Neural cell (in vitro differentiated cells): Measurements from ENCODE around the gene AGRP. TPM values are rescaled to one million over a fixed set of nuclear protein-coding genes. Genes with fewer than 3 reads are reported as not detected.
A peak's percentile ranks its signal among the peaks of the same experiment; 100 is the strongest.
"Not testable (repeated sequence)": the region's sequence is repeated elsewhere in the genome, so short reads cannot be mapped to it uniquely, and the experiment has no call there.

Source experiments
- H2AFZ ChIP-seq: fragments of 200-600, 300-800 bp; sonication (generic), shearing (Covaris generic); 2 replicates; pipeline ENCODE4 v1.6.0; 2014; ENCODE audit warnings: low read depth, mild to moderate bottlenecking, antibody characterized with exemption, low read length, moderate library complexity
- H3F3A ChIP-seq: fragments of 200-600 bp; shearing (Covaris generic); 2 replicates; pipeline ENCODE4 v1.6.1; 2016; ENCODE audit warnings: mild to moderate bottlenecking, moderate library complexity, mixed read lengths, antibody characterized with exemption, low read length; ENCODE audit not compliant: insufficient read depth, poor library complexity, severe bottlenecking
- H3K27ac ChIP-seq: fragments of 200-600, 300-800 bp; sonication (generic), shearing (Covaris generic); 2 replicates; pipeline ENCODE4 v1.5.1; 2014; ENCODE audit warnings: mild to moderate bottlenecking, low read length, moderate library complexity
- H3K27me3 ChIP-seq: fragments of 300-800, 200-600 bp; sonication (generic), shearing (Covaris generic); 2 replicates; pipeline ENCODE4 v1.6.0; 2014; ENCODE audit warnings: mild to moderate bottlenecking, low read depth, low read length, moderate library complexity; ENCODE audit not compliant: insufficient read depth
- H3K36me3 ChIP-seq: fragments of 300-800, 200-600 bp; sonication (generic), shearing (Covaris generic); 2 replicates; pipeline ENCODE4 v1.5.1; 2014; ENCODE audit warnings: mild to moderate bottlenecking, antibody characterized with exemption, low read length, moderate library complexity; ENCODE audit not compliant: insufficient read depth
- H3K4me2 ChIP-seq: fragments of 300-800, 200-600 bp; sonication (generic), shearing (Covaris generic); 2 replicates; pipeline ENCODE4 v1.6.0; 2014; ENCODE audit warnings: mild to moderate bottlenecking, low read length
- H3K4me3 ChIP-seq: fragments of 300-800, 200-600 bp; sonication (generic), shearing (Covaris generic); 2 replicates; pipeline ENCODE4 v1.5.1; 2014; ENCODE audit warnings: mild to moderate bottlenecking, low read length, moderate library complexity
- H3K79me2 ChIP-seq: fragments of 200-600 bp; shearing (Covaris generic); replicated peaks from 2 replicates; pipeline ENCODE4 v1.6.0; 2014; ENCODE audit warnings: mild to moderate bottlenecking, low read length, moderate library complexity; ENCODE audit not compliant: insufficient read depth
- H3K9ac ChIP-seq: fragments of 300-800, 200-600 bp; sonication (generic), shearing (Covaris generic); 2 replicates; pipeline ENCODE4 v1.6.1; 2016; ENCODE audit warnings: mild to moderate bottlenecking, low read length, mixed read lengths
- H3K9me2 ChIP-seq: fragments of 200-600 bp; shearing (Covaris generic); 2 replicates; pipeline ENCODE4 v1.6.1; 2016; ENCODE audit warnings: mild to moderate bottlenecking, low read length, mixed read lengths; ENCODE audit not compliant: insufficient read depth
- H3K9me3 ChIP-seq: fragments of 200-600, 300-800 bp; sonication (generic), shearing (Covaris generic); 2 replicates; pipeline ENCODE4 v1.6.1; 2016; ENCODE audit warnings: mild to moderate bottlenecking, mixed run types, low read length, moderate library complexity, mixed read lengths
- H4K20me1 ChIP-seq: fragments of 200-600 bp; shearing (Covaris generic); 2 replicates; pipeline ENCODE4 v1.6.1; 2016; ENCODE audit warnings: mild to moderate bottlenecking, mixed run types; ENCODE audit not compliant: insufficient read depth
- CTCF ChIP-seq: fragments of 450-650 bp; IDR thresholded peaks from 2 replicates; pipeline ENCODE4 v1.5.1; 2014; ENCODE audit warnings: antibody characterized with exemption, mild to moderate bottlenecking, moderate library complexity; ENCODE audit not compliant: poor library complexity, severe bottlenecking
- EP300 ChIP-seq: fragments of 450-650 bp; conservative IDR thresholded peaks from 2 replicates; pipeline ENCODE4 v1.6.1; 2014; ENCODE audit warnings: antibody characterized with exemption, mild to moderate bottlenecking, moderate library complexity; ENCODE audit not compliant: poor library complexity, severe bottlenecking
- EZH2 ChIP-seq: fragments of 200-600, 300-800 bp; shearing (Covaris generic), sonication (generic); IDR thresholded peaks from 2 replicates; pipeline ENCODE4 v1.6.1; 2014; ENCODE audit warnings: antibody characterized with exemption, low read length, borderline replicate concordance, mild to moderate bottlenecking; ENCODE audit not compliant: insufficient read depth, poor library complexity, severe bottlenecking
- MXI1 ChIP-seq: fragments of 450-650 bp; conservative IDR thresholded peaks from 2 replicates; pipeline ENCODE4 v1.6.1; 2014; ENCODE audit warnings: antibody characterized with exemption, mild to moderate bottlenecking; ENCODE audit not compliant: poor library complexity, severe bottlenecking
- POLR2AphosphoS5 ChIP-seq: IDR thresholded peaks from 2 replicates; pipeline ENCODE4 v1.6.1; 2012
- RAD21 ChIP-seq: fragments of 450-650 bp; conservative IDR thresholded peaks from 2 replicates; pipeline ENCODE4 v1.6.1; 2014; ENCODE audit warnings: antibody characterized with exemption, mild to moderate bottlenecking, moderate library complexity
- SMC3 ChIP-seq: fragments of 450-650 bp; conservative IDR thresholded peaks from 2 replicates; pipeline ENCODE4 v1.6.1; 2014; ENCODE audit warnings: antibody characterized with exemption, mild to moderate bottlenecking, moderate library complexity; ENCODE audit not compliant: poor library complexity
- TAF1 ChIP-seq: IDR thresholded peaks from 2 replicates; pipeline ENCODE4 v1.6.1; 2012; ENCODE audit warnings: low read depth
- polyA plus RNA-seq: library from polyadenylated mRNA; depleted of rRNA; stranded (reverse); fragments of >200 nt; gene quantifications from 2 replicates; pipeline ENCODE4 v1.2.3, GENCODE V29; 2014
- TF ChIP-seq, protein P1 (sequence below): IDR thresholded peaks from 2 replicates; pipeline ENCODE4 v1.6.1; 2012; ENCODE audit warnings: borderline replicate concordance

The AGRP gene
- polyA plus RNA-seq, 1 donor from 2014 or later: not detected

- no peak overlapping the region for H3K4me2 ChIP-seq
- H3K4me3 ChIP-seq: no peak overlapping the region
- TF ChIP-seq POLR2AphosphoS5 (no peak), MXI1 (no peak), CTCF (no peak), SMC3 (no peak), TAF1 (no peak)
- H3K27ac ChIP-seq: no peak overlapping the region
- no peaks in the 10 kb centered on the region for H3K79me2 ChIP-seq
- no peak overlapping the region for H2AFZ ChIP-seq
- no peaks in the 10 kb centered on the region for H3K9me3 ChIP-seq
- H3K9me2 ChIP-seq: no peaks in the 10 kb centered on the region
- no peak overlapping the region for H3K9ac ChIP-seq
- no peaks in the 10 kb centered on the region for H4K20me1 ChIP-seq
- no peaks in the 10 kb centered on the region for H3F3A ChIP-seq
- H3K27me3 ChIP-seq: no peaks in the 10 kb centered on the region
- H3K36me3 ChIP-seq: no peaks in the 10 kb centered on the region
These were observed 7.2 kb upstream of the AGRP start for GRCh38 chr16:67490335-67491096.

- Histone ChIP-seq H3K27me3 (no peaks in the 10 kb centered on the region), H3K27ac (no peak overlapping the region), H3K36me3 (no peaks in the 10 kb centered on the region), H3K4me2 (no peak overlapping the region), H2AFZ (no peak overlapping the region), H3K4me3 (no peak overlapping the region), H3K9me2 (no peaks in the 10 kb centered on the region), H3K9ac (peak overlapping the region; percentile 46), H3F3A (no peaks in the 10 kb centered on the region), H3K79me2 (no peaks in the 10 kb centered on the region), H4K20me1 (no peaks in the 10 kb centered on the region), H3K9me3 (no peaks in the 10 kb centered on the region)
- no peak for TF ChIP-seq EP300
- no peak for TF ChIP-seq RAD21
- TF ChIP-seq MXI1: no peak
- TF ChIP-seq POLR2AphosphoS5: no peak
- TF ChIP-seq EZH2: no peak
- TF ChIP-seq CTCF: no peak
- TF ChIP-seq, protein P1, sequence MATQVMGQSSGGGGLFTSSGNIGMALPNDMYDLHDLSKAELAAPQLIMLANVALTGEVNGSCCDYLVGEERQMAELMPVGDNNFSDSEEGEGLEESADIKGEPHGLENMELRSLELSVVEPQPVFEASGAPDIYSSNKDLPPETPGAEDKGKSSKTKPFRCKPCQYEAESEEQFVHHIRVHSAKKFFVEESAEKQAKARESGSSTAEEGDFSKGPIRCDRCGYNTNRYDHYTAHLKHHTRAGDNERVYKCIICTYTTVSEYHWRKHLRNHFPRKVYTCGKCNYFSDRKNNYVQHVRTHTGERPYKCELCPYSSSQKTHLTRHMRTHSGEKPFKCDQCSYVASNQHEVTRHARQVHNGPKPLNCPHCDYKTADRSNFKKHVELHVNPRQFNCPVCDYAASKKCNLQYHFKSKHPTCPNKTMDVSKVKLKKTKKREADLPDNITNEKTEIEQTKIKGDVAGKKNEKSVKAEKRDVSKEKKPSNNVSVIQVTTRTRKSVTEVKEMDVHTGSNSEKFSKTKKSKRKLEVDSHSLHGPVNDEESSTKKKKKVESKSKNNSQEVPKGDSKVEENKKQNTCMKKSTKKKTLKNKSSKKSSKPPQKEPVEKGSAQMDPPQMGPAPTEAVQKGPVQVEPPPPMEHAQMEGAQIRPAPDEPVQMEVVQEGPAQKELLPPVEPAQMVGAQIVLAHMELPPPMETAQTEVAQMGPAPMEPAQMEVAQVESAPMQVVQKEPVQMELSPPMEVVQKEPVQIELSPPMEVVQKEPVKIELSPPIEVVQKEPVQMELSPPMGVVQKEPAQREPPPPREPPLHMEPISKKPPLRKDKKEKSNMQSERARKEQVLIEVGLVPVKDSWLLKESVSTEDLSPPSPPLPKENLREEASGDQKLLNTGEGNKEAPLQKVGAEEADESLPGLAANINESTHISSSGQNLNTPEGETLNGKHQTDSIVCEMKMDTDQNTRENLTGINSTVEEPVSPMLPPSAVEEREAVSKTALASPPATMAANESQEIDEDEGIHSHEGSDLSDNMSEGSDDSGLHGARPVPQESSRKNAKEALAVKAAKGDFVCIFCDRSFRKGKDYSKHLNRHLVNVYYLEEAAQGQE: no peak
- TF ChIP-seq SMC3: no peak
- TF ChIP-seq TAF1: no peak
These were observed 6.2 kb upstream of the AGRP start for GRCh38 chr16:67489401-67490083.

DNA sequence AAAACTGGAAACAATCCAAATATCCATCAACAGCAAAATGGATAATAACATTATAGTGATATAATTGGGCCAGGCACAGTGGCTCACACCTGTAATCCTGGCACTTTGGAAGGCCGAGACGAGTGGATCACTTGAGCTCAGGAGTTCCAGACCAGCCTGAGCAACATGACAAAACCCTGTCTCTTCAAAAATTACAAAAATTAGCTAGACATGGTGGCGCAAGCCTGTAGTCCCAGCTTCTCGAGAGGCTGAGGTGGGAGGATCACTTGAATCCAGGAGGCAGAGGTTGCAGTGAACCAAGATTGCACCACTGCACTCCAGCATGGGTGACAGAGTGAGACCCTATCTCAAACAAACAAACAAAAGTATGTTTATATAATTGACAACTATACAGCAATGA lies 4.2 kb upstream of the AGRP start:
- not testable (repeated sequence) for H4K20me1 ChIP-seq, H3K9me2 ChIP-seq, H2AFZ ChIP-seq, H3K79me2 ChIP-seq, H3K4me3 ChIP-seq, H3K9me3 ChIP-seq, H3K9ac ChIP-seq, H3K27me3 ChIP-seq, H3K4me2 ChIP-seq, H3K36me3 ChIP-seq, H3F3A ChIP-seq, H3K27ac ChIP-seq
